KMS-11 (cell line): ENCODE results near the gene CFDP1.

Experiments
- H2AFZ ChIP-seq: fragments of 200-600 bp; sonication (generic); 2 replicates; pipeline ENCODE4 v1.6.1; 2016; ENCODE audit warnings: antibody characterized with exemption, mixed run types, low read depth
- H3K27ac ChIP-seq: fragments of 200-600 bp; sonication (generic); 2 replicates; pipeline ENCODE4 v1.6.1; 2016; ENCODE audit warnings: mild to moderate bottlenecking, mixed run types
- H3K27me3 ChIP-seq: fragments of 200-600 bp; sonication (generic); 2 replicates; pipeline ENCODE4 v1.6.1; 2017; ENCODE audit warnings: mild to moderate bottlenecking, low read depth, mixed run types, moderate library complexity; ENCODE audit not compliant: insufficient read depth
- H3K36me3 ChIP-seq: fragments of 200-600 bp; sonication (generic); 2 replicates; pipeline ENCODE4 v1.6.1; 2017; ENCODE audit warnings: mild to moderate bottlenecking, mixed run types; ENCODE audit not compliant: insufficient read depth
- H3K4me1 ChIP-seq: fragments of 200-600 bp; sonication (generic); 2 replicates; pipeline ENCODE4 v1.6.1; 2016; ENCODE audit warnings: mild to moderate bottlenecking, low read depth, mixed run types; ENCODE audit not compliant: poor library complexity, severe bottlenecking
- H3K4me2 ChIP-seq: fragments of 200-600 bp; sonication (generic); 2 replicates; pipeline ENCODE4 v1.7.0; 2016; ENCODE audit warnings: mild to moderate bottlenecking, mixed run types
- H3K4me3 ChIP-seq: fragments of 200-600 bp; sonication (generic); IDR thresholded peaks from 2 replicates; pipeline ENCODE4 v1.6.1; 2017; ENCODE audit warnings: low read depth, low read length, mixed read lengths; ENCODE audit not compliant: insufficient read depth
- H3K79me2 ChIP-seq: fragments of 200-600 bp; sonication (generic); 2 replicates; pipeline ENCODE4 v1.6.1; 2016; ENCODE audit warnings: low read depth, mixed run types; ENCODE audit not compliant: insufficient read depth
- H3K9ac ChIP-seq: fragments of 200-600 bp; sonication (generic); 2 replicates; pipeline ENCODE4 v1.6.1; 2016; ENCODE audit warnings: mild to moderate bottlenecking, mixed run types
- H4K20me1 ChIP-seq: fragments of 200-600 bp; sonication (generic); 2 replicates; pipeline ENCODE4 v1.6.1; 2016; ENCODE audit warnings: mild to moderate bottlenecking, mixed run types; ENCODE audit not compliant: insufficient read depth
- TF ChIP-seq, protein P1 (sequence below): fragments of 200-600 bp; sonication (generic); conservative IDR thresholded peaks from 2 replicates; pipeline ENCODE4 v1.6.1; 2017; ENCODE audit warnings: low read depth, mild to moderate bottlenecking, antibody characterized with exemption, low read length, moderate library complexity, mixed read lengths

The CFDP1 gene

DNA sequence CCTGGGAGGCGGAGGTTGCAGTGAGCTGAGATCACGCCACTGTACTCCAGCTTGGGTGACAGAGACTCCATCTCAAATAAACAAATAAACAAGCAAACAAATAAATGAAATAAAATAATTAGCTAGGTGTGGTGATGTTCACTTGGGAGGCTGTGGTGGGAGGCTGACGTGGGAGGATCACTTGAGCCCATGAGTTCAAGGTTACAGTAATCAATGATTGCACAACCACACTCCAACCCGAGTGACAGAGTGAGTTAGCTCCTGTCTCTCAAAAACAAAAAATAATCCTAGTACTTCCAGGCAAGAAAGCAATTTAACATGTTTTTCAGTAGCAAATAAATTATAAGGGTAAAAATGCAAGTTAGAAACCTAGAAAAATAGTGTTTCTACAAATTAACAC lies 26.4 kb downstream of the CFDP1 start:
- no peaks in the 10 kb centered on the region; the same call in 1 of the 2 replicates for H4K20me1 ChIP-seq
- no peak overlapping the region for H2AFZ ChIP-seq
- H3K79me2 ChIP-seq = no peaks in the 10 kb centered on the region
- no peaks in the 10 kb centered on the region for H3K4me1 ChIP-seq
- H3K36me3 ChIP-seq = no peaks in the 10 kb centered on the region; the same call in 1 of the 2 replicates
- H3K9ac ChIP-seq = no peak overlapping the region
- no peak overlapping the region for H3K27ac ChIP-seq
- no peaks in the 10 kb centered on the region for H3K27me3 ChIP-seq
- no peak overlapping the region for H3K4me3 ChIP-seq
- TF ChIP-seq, protein P1, sequence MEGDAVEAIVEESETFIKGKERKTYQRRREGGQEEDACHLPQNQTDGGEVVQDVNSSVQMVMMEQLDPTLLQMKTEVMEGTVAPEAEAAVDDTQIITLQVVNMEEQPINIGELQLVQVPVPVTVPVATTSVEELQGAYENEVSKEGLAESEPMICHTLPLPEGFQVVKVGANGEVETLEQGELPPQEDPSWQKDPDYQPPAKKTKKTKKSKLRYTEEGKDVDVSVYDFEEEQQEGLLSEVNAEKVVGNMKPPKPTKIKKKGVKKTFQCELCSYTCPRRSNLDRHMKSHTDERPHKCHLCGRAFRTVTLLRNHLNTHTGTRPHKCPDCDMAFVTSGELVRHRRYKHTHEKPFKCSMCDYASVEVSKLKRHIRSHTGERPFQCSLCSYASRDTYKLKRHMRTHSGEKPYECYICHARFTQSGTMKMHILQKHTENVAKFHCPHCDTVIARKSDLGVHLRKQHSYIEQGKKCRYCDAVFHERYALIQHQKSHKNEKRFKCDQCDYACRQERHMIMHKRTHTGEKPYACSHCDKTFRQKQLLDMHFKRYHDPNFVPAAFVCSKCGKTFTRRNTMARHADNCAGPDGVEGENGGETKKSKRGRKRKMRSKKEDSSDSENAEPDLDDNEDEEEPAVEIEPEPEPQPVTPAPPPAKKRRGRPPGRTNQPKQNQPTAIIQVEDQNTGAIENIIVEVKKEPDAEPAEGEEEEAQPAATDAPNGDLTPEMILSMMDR = no peak
- H3K4me2 ChIP-seq = no peak overlapping the region

DNA sequence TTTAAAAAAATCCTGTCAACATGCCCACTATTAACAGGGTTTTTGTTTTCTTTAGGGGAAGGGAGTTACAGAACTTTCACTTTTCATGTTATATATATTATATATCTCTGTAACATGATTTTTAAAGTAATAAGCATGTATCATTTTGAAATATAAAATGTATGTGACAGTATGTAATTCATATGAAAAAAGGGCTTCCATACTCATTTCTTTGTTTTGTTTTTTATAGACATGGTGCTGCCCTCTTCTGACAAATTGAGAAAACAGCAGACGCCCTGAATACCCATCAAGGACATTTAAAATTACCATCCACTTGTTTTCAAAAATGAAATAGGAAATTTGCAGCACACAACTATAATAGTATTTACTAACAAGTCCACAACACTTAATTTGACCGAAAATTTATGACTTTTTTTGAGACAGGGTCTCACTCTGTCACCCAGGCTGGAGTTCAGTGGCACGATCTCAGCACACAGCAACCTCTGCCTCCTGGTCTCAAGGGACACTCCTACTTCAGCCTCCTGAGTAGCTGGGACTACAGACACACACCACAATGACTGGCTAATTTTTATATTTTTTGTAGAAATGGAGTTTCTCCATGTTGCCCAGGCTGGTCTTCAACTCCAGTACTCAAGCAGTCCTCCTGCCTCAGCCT lies 30.4 kb downstream of the CFDP1 start:
- H3K4me1 ChIP-seq = no peaks in the 10 kb centered on the region
- H3K27ac ChIP-seq = no peak overlapping the region
- no peak overlapping the region for H3K9ac ChIP-seq
- H2AFZ ChIP-seq = no peak overlapping the region
- no peaks in the 10 kb centered on the region for H3K36me3 ChIP-seq
- TF ChIP-seq, protein P1 = peak; percentile 73
- no peak overlapping the region for H3K4me3 ChIP-seq
- no peaks in the 10 kb centered on the region; the same call in 1 of the 2 replicates for H4K20me1 ChIP-seq
- H3K4me2 ChIP-seq = no peak overlapping the region
- H3K27me3 ChIP-seq = no peaks in the 10 kb centered on the region
- H3K79me2 ChIP-seq = no peaks in the 10 kb centered on the region

DNA sequence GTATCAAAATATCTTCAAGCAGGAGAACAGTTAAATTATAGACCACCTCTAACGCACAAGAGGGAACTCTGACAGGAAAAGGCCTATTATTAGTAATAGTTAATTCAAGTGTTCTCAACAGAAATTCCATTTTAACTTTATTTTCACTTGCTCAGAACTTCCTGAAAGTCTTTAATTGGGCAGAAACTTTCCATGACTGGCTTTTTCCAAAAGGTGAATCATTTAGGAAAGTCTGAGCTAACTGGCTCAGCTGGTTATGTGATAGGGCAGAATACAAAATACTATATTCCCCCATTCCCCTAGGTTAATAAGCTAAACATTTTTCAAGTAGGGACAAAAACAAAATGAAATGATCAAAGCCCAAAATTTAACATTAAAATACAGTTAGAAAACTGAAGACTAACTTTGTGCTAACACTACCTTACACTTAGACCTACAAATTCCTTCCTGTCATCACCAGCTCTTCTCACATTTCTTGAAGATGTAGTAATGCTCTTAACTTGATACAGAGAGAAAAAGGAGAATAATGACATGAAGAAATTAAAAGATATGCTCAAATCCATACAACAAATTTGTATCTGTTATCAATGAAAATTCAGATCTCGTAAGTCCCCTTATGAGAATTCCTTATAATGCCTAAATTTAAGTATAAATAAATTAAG lies 31.0 kb downstream of the CFDP1 start:
- Histone ChIP-seq H4K20me1 (no peaks in the 10 kb centered on the region; the same call in 1 of the 2 replicates), H2AFZ (no peak overlapping the region), H3K4me2 (no peak overlapping the region), H3K27me3 (no peaks in the 10 kb centered on the region), H3K27ac (no peak overlapping the region), H3K36me3 (no peaks in the 10 kb centered on the region), H3K9ac (no peak overlapping the region), H3K4me1 (no peaks in the 10 kb centered on the region), H3K79me2 (no peaks in the 10 kb centered on the region), H3K4me3 (no peak overlapping the region)
- TF ChIP-seq, protein P1 = no peak

DNA sequence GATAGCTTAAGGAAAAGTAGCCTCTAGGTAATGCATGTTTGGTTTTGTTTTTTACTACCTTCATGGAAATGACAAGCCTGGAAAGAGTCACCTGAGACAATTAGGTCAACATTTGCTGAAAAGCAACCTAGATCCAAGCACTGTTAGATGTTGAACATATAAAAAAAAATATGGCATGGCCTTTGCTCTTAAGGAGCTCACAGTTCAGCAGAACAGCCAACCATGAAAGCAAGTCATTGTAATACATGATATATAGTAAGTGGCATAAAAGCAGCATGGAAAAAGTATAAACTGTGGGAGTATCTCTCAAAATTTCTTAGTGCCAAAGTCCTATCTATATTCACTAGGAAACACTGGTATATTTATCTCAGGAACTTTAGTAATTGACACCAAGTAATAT lies 31.6 kb downstream of the CFDP1 start:
- no peaks in the 10 kb centered on the region for H3K27me3 ChIP-seq
- H4K20me1 ChIP-seq = no peaks in the 10 kb centered on the region; the same call in 1 of the 2 replicates
- H2AFZ ChIP-seq = no peak overlapping the region
- no peaks in the 10 kb centered on the region for H3K4me1 ChIP-seq
- no peaks in the 10 kb centered on the region for H3K79me2 ChIP-seq
- no peak overlapping the region for H3K9ac ChIP-seq
- no peak overlapping the region for H3K4me2 ChIP-seq
- no peak overlapping the region for H3K27ac ChIP-seq
- H3K36me3 ChIP-seq = no peaks in the 10 kb centered on the region
- no peak overlapping the region for H3K4me3 ChIP-seq
- TF ChIP-seq, protein P1 = no peak
